A673 (cell line): Measurements from ENCODE around the gene TOP3B. TPM values are rescaled to one million over a fixed set of nuclear protein-coding genes. Genes with fewer than 3 reads are reported as not detected.

Experiments used
- BruUV-seq: library from RNA; stranded (reverse); fragments of 400-500 nt; replicated peaks from 2 replicates; lab custom pipeline; 2021; lab: Mats Ljungman, UMichigan
- CTCF ChIA-PET: fragments of 300-600 bp; sonication (Branson Sonifier 250); formaldehyde crosslinking; loops from one replicate; lab custom pipeline; 2022; ENCODE audit warnings: antibody characterized with exemption; lab: Charles Lee
- POLR2A ChIA-PET: fragments of 300-600 bp; sonication (Branson Sonifier 250); formaldehyde crosslinking; loops from one replicate; lab custom pipeline; 2022; ENCODE audit warnings: antibody characterized with exemption; ENCODE audit not compliant: low non-redundant PET; lab: Charles Lee
- DNase-seq: peaks from one replicate; pipeline ENCODE4 v3.0.0-alpha.2; 2015; ENCODE audit warnings: low spot score
- H3K27ac ChIP-seq: fragments of 200-600 bp; sonication (generic); 2 replicates; pipeline ENCODE4 v1.5.1; 2016; ENCODE audit warnings: mixed run types, low read depth, mild to moderate bottlenecking, mixed read lengths, antibody characterized with exemption, low read length; ENCODE audit not compliant: poor library complexity, severe bottlenecking
- H3K27me3 ChIP-seq: fragments of 200-600 bp; sonication (generic); replicated peaks from 2 replicates; pipeline ENCODE4 v1.6.1; 2017; ENCODE audit warnings: mixed run types, low read depth, mild to moderate bottlenecking, mixed read lengths, antibody characterized with exemption, low read length; ENCODE audit not compliant: insufficient read depth, poor library complexity
- H3K36me3 ChIP-seq: fragments of 200-600 bp; sonication (generic); 2 replicates; pipeline ENCODE4 v1.6.1; 2016; ENCODE audit warnings: mixed run types, mild to moderate bottlenecking, mixed read lengths, antibody characterized with exemption, low read length; ENCODE audit not compliant: insufficient read depth, poor library complexity, severe bottlenecking
- H3K4me1 ChIP-seq: fragments of 200-600 bp; sonication (generic); 2 replicates; pipeline ENCODE4 v1.6.1; 2017; ENCODE audit warnings: mixed run types, mild to moderate bottlenecking, mixed read lengths, antibody characterized with exemption, low read length; ENCODE audit not compliant: insufficient read depth, poor library complexity, severe bottlenecking
- H3K4me3 ChIP-seq: fragments of 200-600 bp; sonication (generic); 2 replicates; pipeline ENCODE4 v1.5.1; 2016; ENCODE audit warnings: low read depth, mixed run types, mild to moderate bottlenecking, mixed read lengths, low read length; ENCODE audit not compliant: poor library complexity, severe bottlenecking
- H3K9me3 ChIP-seq: fragments of 200-600 bp; sonication (generic); 2 replicates; pipeline ENCODE4 v1.6.1; 2016; ENCODE audit warnings: mixed run types, low read depth, mild to moderate bottlenecking, mixed read lengths, antibody characterized with exemption, low read length; ENCODE audit not compliant: poor library complexity, severe bottlenecking
- CTCF ChIP-seq: fragments of 300-800, 200-600 bp; sonication (generic); conservative IDR thresholded peaks from 2 replicates; pipeline ENCODE4 v1.5.1; 2017; ENCODE audit warnings: low read depth, mild to moderate bottlenecking, antibody characterized with exemption, low read length, moderate library complexity, mixed read lengths
- EZH2 ChIP-seq: fragments of 200-600 bp; sonication (generic); IDR thresholded peaks from 2 replicates; pipeline ENCODE4 v1.6.1; 2017; ENCODE audit warnings: borderline replicate concordance, low read depth, mild to moderate bottlenecking, mixed read lengths, antibody characterized with exemption, low read length; ENCODE audit not compliant: poor library complexity, severe bottlenecking
- intact Hi-C: fragments of 100-400 bp; cut with micrococcal nuclease; formaldehyde crosslinking; loops from one replicate; pipeline ENCODE4 v1.10.0; 2022; ENCODE audit not compliant: unreplicated experiment
- total RNA-seq: library from RNA; stranded (reverse); gene quantifications from 2 replicates; pipeline ENCODE4 v1.2.3, GENCODE V29; 2021

TOP3B gene
- total RNA-seq, 1 experiment from 2014 or later: 60.2 TPM

- ChIA-PET POLR2A (no interaction called here), CTCF (no interaction called here)
- H3K9me3 ChIP-seq: no peaks in the 10 kb centered on the region
- TF ChIP-seq CTCF (no peak), EZH2 (no peak)
- H3K27ac ChIP-seq: no peak overlapping the region
- intact Hi-C loops: no loop called here
- no TSS peak for BruUV-seq
- no peak overlapping the region for H3K4me3 ChIP-seq
- no peaks in the 10 kb centered on the region for H3K4me1 ChIP-seq
- H3K27me3 ChIP-seq: no peaks in the 10 kb centered on the region
- DNase-seq: no peak
- H3K36me3 ChIP-seq: no peaks in the 10 kb centered on the region
Measured at GRCh38 chr22:22027955-22028354, 45.4 kb upstream of the TOP3B start.

- Histone ChIP-seq H3K4me3 (no peak overlapping the region), H3K27ac (no peak overlapping the region), H3K4me1 (no peaks in the 10 kb centered on the region), H3K36me3 (no peaks in the 10 kb centered on the region), H3K27me3 (no peaks in the 10 kb centered on the region), H3K9me3 (no peaks in the 10 kb centered on the region)
- CTCF ChIA-PET: no interaction called here
- DNase-seq: no peak
- POLR2A ChIA-PET: no interaction called here
- no peak for TF ChIP-seq CTCF
- TF ChIP-seq EZH2: no peak
- intact Hi-C loops: no loop called here
- no TSS peak for BruUV-seq
Measured at GRCh38 chr22:22026157-22026831, 43.7 kb upstream of the TOP3B start.

- no peak for DNase-seq
- H3K36me3 ChIP-seq: no peaks in the 10 kb centered on the region
- intact Hi-C loops: no loop called here
- no TSS peak for BruUV-seq
- POLR2A ChIA-PET: no interaction called here
- no peaks in the 10 kb centered on the region for H3K27me3 ChIP-seq
- H3K27ac ChIP-seq: no peak overlapping the region
- TF ChIP-seq CTCF (no peak), EZH2 (no peak)
- H3K9me3 ChIP-seq: no peaks in the 10 kb centered on the region
- H3K4me3 ChIP-seq: no peak overlapping the region
- CTCF ChIA-PET: no interaction called here
- no peaks in the 10 kb centered on the region for H3K4me1 ChIP-seq
Measured at GRCh38 chr22:22025320-22026156, 43.0 kb upstream of the TOP3B start.
